ENCODE measurements around the gene ZFP36. TPM values are rescaled to one million over a fixed set of nuclear protein-coding genes. Genes with fewer than 3 reads are reported as not detected.
A peak's percentile ranks its signal among the peaks of the same experiment; 100 is the strongest.

The ZFP36 gene
- total and polyA plus RNA-seq, 10 donors, result 63.2 to 396 (median 165) TPM

DNA sequence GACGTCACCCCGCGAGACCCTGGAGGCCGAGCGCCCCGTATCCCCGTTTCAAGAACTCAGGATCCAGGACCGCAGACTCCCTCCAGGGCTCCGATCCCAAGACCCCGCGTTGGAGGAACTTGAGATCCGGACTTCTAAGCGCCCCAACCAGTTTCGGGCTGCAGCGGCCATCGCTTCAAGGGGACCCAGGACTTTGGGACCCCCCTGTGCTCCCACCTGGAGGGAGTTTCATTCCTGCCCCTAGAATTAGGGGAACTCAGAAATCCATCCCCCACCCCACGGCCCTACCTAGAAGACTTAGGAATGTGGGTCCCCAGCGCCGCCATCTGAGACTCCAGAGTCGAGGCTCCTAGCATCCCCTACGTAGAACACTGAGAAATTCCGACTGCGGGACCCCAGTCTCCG lies 6.2 kb downstream of the ZFP36 start:
- H3K36me3 ChIP-seq, result peaks cover 2 to 46% (median 15%) of the 10 kb centered on the region in 6 donors
- TF ChIP-seq POLR2A (IDR thresholded peaks at IDR 0.05) (no peak), POLR2AphosphoS5 (IDR thresholded peaks at IDR 0.05) (no peak)
- TF ChIP-seq, protein P1, sequence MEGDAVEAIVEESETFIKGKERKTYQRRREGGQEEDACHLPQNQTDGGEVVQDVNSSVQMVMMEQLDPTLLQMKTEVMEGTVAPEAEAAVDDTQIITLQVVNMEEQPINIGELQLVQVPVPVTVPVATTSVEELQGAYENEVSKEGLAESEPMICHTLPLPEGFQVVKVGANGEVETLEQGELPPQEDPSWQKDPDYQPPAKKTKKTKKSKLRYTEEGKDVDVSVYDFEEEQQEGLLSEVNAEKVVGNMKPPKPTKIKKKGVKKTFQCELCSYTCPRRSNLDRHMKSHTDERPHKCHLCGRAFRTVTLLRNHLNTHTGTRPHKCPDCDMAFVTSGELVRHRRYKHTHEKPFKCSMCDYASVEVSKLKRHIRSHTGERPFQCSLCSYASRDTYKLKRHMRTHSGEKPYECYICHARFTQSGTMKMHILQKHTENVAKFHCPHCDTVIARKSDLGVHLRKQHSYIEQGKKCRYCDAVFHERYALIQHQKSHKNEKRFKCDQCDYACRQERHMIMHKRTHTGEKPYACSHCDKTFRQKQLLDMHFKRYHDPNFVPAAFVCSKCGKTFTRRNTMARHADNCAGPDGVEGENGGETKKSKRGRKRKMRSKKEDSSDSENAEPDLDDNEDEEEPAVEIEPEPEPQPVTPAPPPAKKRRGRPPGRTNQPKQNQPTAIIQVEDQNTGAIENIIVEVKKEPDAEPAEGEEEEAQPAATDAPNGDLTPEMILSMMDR (IDR thresholded peaks at IDR 0.05 in 8 of 11, conservative IDR thresholded peaks at IDR 0.05 in 3 of 11), result peak in 6 of 11 experiments; percentile 1 to 94 (median 54)
- peak overlapping the region; percentile 60 to 98 (median 74) for H3K4me3 ChIP-seq
- no peak for DNase-seq
- no peaks in the 10 kb centered on the region for H3K9me3 ChIP-seq
- peaks cover 22 to 89% (median 57%) of the 10 kb centered on the region in 6 donors for H3K4me1 ChIP-seq
- H3K27ac ChIP-seq, result peak overlapping the region; percentile 91 to 100 (median 99)
- 0% methylated on average over 3 to 24 of the region's 24 CpGs for WGBS, 5 donors
- intact Hi-C loops (cut with DNase I; ENCODE audit: low total_unique reads), result loop anchor here (10.0 kb wide), 1 partner anchor 68 kb away; the partner anchor contains the start of gene SAMD4B
- peaks cover 0 to 4% (median 0%) of the 10 kb centered on the region in 7 donors for H3K27me3 ChIP-seq (replicated peaks in 1 of 7)

GRCh38 chr19:39413272-39413910 lies 6.7 kb downstream of the ZFP36 start:
- 2 to 9% (median 3%) methylated on average over 24 to 54 of the region's 54 CpGs for WGBS, 5 donors

DNA sequence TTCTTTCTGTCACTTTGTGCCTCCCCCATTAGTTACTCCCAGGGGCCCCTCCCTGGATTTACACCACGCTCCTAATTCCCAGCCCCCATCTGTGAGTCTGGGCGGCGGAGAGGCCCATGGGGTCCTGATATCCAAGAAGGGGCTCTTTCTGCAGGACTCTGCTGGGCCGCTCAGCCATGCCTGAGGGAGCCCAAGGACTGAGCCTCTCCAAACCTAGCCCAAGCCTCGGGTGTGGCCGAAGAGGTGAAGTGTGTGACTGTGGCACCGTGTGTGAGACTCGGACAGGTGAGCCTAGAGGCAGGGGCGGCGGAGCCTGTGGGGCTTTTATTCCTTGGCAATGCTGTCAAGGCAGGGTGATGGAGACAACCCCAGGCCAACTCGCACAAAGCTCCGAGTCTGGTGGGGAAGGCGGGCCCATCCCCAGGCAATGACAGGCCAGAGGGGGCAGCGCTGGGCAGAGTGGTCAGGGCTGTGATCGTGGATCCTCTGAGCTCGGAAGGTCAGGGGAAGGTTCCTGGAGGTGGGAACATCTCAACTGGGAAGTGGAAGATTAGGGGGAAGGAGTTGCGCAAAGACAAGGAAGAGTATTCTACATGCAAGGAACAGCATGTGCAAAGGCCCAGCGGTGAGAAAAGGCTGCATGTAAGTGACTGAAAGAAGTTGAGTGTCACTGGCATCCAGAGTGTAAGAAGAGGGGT lies 7.4 kb downstream of the ZFP36 start:
- Histone ChIP-seq H3K4me3 (peak overlapping the region; percentile 60 to 98 (median 74)), H3K4me1 (peaks cover 22 to 79% (median 49%) of the 10 kb centered on the region in 6 donors), H3K27me3 (replicated peaks in 1 of 7) (peaks cover 0 to 4% (median 0%) of the 10 kb centered on the region in 7 donors), H3K36me3 (peaks cover 0 to 46% (median 13%) of the 10 kb centered on the region in 6 donors), H3K9me3 (no peaks in the 10 kb centered on the region), H3K27ac (peak overlapping the region; percentile 91 to 100 (median 99))
- DNase-seq, result peak; percentile 87
- WGBS, 5 donors, result 51 to 77% (median 60%) methylated on average over 16 to 18 of the region's 18 CpGs
- peak in 2 of 3 donors; percentile 17 to 22 for TF ChIP-seq POLR2AphosphoS5 (IDR thresholded peaks at IDR 0.05)
- TF ChIP-seq, protein P1 (IDR thresholded peaks at IDR 0.05 in 8 of 11, conservative IDR thresholded peaks at IDR 0.05 in 3 of 11), result peak in 1 of 11 experiments; percentile 17
- no peak for TF ChIP-seq POLR2A (IDR thresholded peaks at IDR 0.05)
- intact Hi-C loops (cut with DNase I; ENCODE audit: low total_unique reads), result loop anchor here (10.0 kb wide), 1 partner anchor 69 kb away; the partner anchor contains the start of gene SAMD4B

More at GRCh38 chr19:39413272-39413910, 6.7 kb downstream of the ZFP36 start:
- peak; percentile 91 for DNase-seq
- H3K4me3 ChIP-seq, result peak overlapping the region; percentile 60 to 98 (median 74)
- H3K27me3 ChIP-seq (replicated peaks in 1 of 7), result peaks cover 0 to 4% (median 0%) of the 10 kb centered on the region in 7 donors
- peaks cover 22 to 86% (median 55%) of the 10 kb centered on the region in 6 donors for H3K4me1 ChIP-seq
- H3K9me3 ChIP-seq, result no peaks in the 10 kb centered on the region
- intact Hi-C loops (cut with DNase I; ENCODE audit: low total_unique reads), result loop anchor here (10.0 kb wide), 1 partner anchor 69 kb away; the partner anchor contains the start of gene SAMD4B
- peaks cover 0 to 46% (median 13%) of the 10 kb centered on the region in 6 donors for H3K36me3 ChIP-seq
- peak overlapping the region; percentile 91 to 100 (median 99) for H3K27ac ChIP-seq
- TF ChIP-seq POLR2AphosphoS5 (IDR thresholded peaks at IDR 0.05) (peak in 2 of 3 donors; percentile 54 to 75), POLR2A (IDR thresholded peaks at IDR 0.05) (no peak)

- no peak for DNase-seq
- peak overlapping the region in 7 of 8 donors; percentile 38 to 100 (median 99) for H3K27ac ChIP-seq
- TF ChIP-seq, protein P1 (IDR thresholded peaks at IDR 0.05 in 8 of 11, conservative IDR thresholded peaks at IDR 0.05 in 3 of 11), result no peak
- TF ChIP-seq POLR2AphosphoS5 (IDR thresholded peaks at IDR 0.05), result peak in 1 of 3 donors; percentile 58
- peak overlapping the region in 7 of 8 donors; percentile 4 to 98 (median 73) for H3K4me3 ChIP-seq
- 74 to 82% (median 80%) methylated on average over 35 of the region's 35 CpGs for WGBS, 5 donors
- H3K9me3 ChIP-seq, result no peaks in the 10 kb centered on the region
- peaks cover 0 to 56% (median 24%) of the 10 kb centered on the region in 6 donors for H3K36me3 ChIP-seq
- peaks cover 0 to 4% (median 0%) of the 10 kb centered on the region in 7 donors for H3K27me3 ChIP-seq (replicated peaks in 1 of 7)
- H3K4me1 ChIP-seq, result peaks cover 20 to 68% (median 40%) of the 10 kb centered on the region in 6 donors
- intact Hi-C loops (cut with DNase I; ENCODE audit: low total_unique reads), result loop anchor here (10.0 kb wide), 1 partner anchor 71 kb away; the partner anchor contains the start of gene SAMD4B
Observed at GRCh38 chr19:39415111-39416046, 8.7 kb downstream of the ZFP36 start.
